ENCODE results near the gene CCNL2. TPM values are rescaled to one million over a fixed set of nuclear protein-coding genes. Genes with fewer than 3 reads are reported as not detected.

The CCNL2 gene
- total and polyA plus RNA-seq, 7 donors = 40.2 to 71.8 (median 52.0) TPM

GRCh38 chr1:1360506-1361169, 38.5 kb downstream of the CCNL2 start:
- ATAC-seq (peak; percentile 67 to 82 (median 81)), DNase-seq (peak; percentile 88 to 91)
- Histone ChIP-seq H3K27ac (peak overlapping the region; percentile 65), H3K4me1 (peaks cover 15% of the 10 kb centered on the region), H3K36me3 (ENCODE audit: insufficient read depth in 1 of 2, low read depth in 1 of 2) (no peaks in the 10 kb centered on the region), H3K27me3 (ENCODE audit: insufficient read depth in 3 of 3, low read length in 2 of 3) (peaks cover 0 to 42% (median 11%) of the 10 kb centered on the region in 3 donors), H3K4me3 (no peak overlapping the region), H3K9me3 (no peaks in the 10 kb centered on the region)
- 40 to 54% (median 41%) methylated on average over 20 of the region's 20 CpGs for WGBS, 3 donors
- intact Hi-C loops (cut with DNase I) = no loop called here
- TF ChIP-seq CTCF (IDR thresholded peaks at IDR 0.05) = no peak

GRCh38 chr1:1359664-1360468, 39.3 kb downstream of the CCNL2 start:
- peak; percentile 63 to 76 for DNase-seq
- 35 to 66% (median 38%) methylated on average over 25 to 28 of the region's 28 CpGs for WGBS, 3 donors
- peaks cover 15% of the 10 kb centered on the region for H3K4me1 ChIP-seq
- no peaks in the 10 kb centered on the region for H3K36me3 ChIP-seq (ENCODE audit: insufficient read depth in 1 of 2, low read depth in 1 of 2)
- TF ChIP-seq CTCF (IDR thresholded peaks at IDR 0.05) = no peak
- H3K27ac ChIP-seq = peak overlapping the region; percentile 65
- H3K9me3 ChIP-seq = no peaks in the 10 kb centered on the region
- H3K4me3 ChIP-seq = no peak overlapping the region
- peaks cover 0 to 48% (median 11%) of the 10 kb centered on the region in 3 donors for H3K27me3 ChIP-seq (ENCODE audit: insufficient read depth in 3 of 3, low read length in 2 of 3)
- intact Hi-C loops (cut with DNase I) = no loop called here
- ATAC-seq = peak in 3 of 4 donors; percentile 16 to 22 (median 16)

GRCh38 chr1:1359308-1359663, 39.8 kb downstream of the CCNL2 start:
- intact Hi-C loops (cut with DNase I) = no loop called here
- H3K27me3 ChIP-seq (ENCODE audit: insufficient read depth in 3 of 3, low read length in 2 of 3) = peaks cover 0 to 54% (median 11%) of the 10 kb centered on the region in 3 donors
- no peak for ATAC-seq
- WGBS, 3 donors = 58 to 64% (median 59%) methylated on average over 6 of the region's 6 CpGs
- peak overlapping the region; percentile 65 for H3K27ac ChIP-seq
- peaks cover 15% of the 10 kb centered on the region for H3K4me1 ChIP-seq
- H3K9me3 ChIP-seq = no peaks in the 10 kb centered on the region
- peak in 1 of 2 donors; percentile 38 for DNase-seq
- peaks cover 0 to 2% of the 10 kb centered on the region in 2 donors for H3K36me3 ChIP-seq (ENCODE audit: insufficient read depth in 1 of 2, low read depth in 1 of 2)
- TF ChIP-seq CTCF (IDR thresholded peaks at IDR 0.05) = no peak
- H3K4me3 ChIP-seq = peak overlapping the region; percentile 57

- Histone ChIP-seq H3K36me3 (ENCODE audit: insufficient read depth in 1 of 2, low read depth in 1 of 2) (peaks cover 0 to 4% of the 10 kb centered on the region in 2 donors), H3K4me1 (peaks cover 16% of the 10 kb centered on the region), H3K27me3 (ENCODE audit: insufficient read depth in 3 of 3, low read length in 2 of 3) (peaks cover 0 to 57% (median 11%) of the 10 kb centered on the region in 3 donors), H3K4me3 (peak within 1 kb of the TSS; percentile 57), H3K27ac (peak within 1 kb of the TSS; percentile 65), H3K9me3 (no peaks in the 10 kb centered on the region)
- intact Hi-C loops (cut with DNase I) = no loop called here
- WGBS, 3 donors = 15 to 38% (median 17%) methylated on average over 21 to 29 of the region's 29 CpGs
- peak; percentile 20 to 58 (median 44) for ATAC-seq
- peak; percentile 85 to 90 for DNase-seq
- TF ChIP-seq CTCF (IDR thresholded peaks at IDR 0.05) = no peak
These were observed 40.5 kb downstream of the CCNL2 start, which contains the start of gene MXRA8 for GRCh38 chr1:1358433-1359271. MXRA8 (minus strand) TSS chr1:1358555; CDS start chr1:1358504, 51 bp downstream.
